Kidney epithelial cell (primary cell): ENCODE results near the gene SPP2. TPM values are rescaled to one million over a fixed set of nuclear protein-coding genes. Genes with fewer than 3 reads are reported as not detected.

ENCODE experiments used
- DNase-seq: peaks from one replicate; pipeline ENCODE4 v3.0.0-alpha.2; 2010; ENCODE audit warnings: low read depth
- H3K27me3 ChIP-seq: 2 replicates; pipeline ENCODE4 v1.6.0; 2011; ENCODE audit warnings: low read length; ENCODE audit not compliant: control insufficient read depth, insufficient read depth
- H3K36me3 ChIP-seq: 2 replicates; pipeline ENCODE4 v1.5.1; 2011; ENCODE audit warnings: low read length; ENCODE audit not compliant: control insufficient read depth, insufficient read depth
- H3K4me3 ChIP-seq: 2 replicates; pipeline ENCODE4 v1.5.1; 2011; ENCODE audit warnings: low read depth, mild to moderate bottlenecking, control low read depth, low read length
- total RNA-seq: library from RNA; depleted of rRNA; stranded (reverse); fragments of >200 nt; gene quantifications from 2 replicates; pipeline ENCODE4 v1.2.3, GENCODE V29; 2015
- TF ChIP-seq, protein P1 (sequence below): IDR thresholded peaks from 2 replicates; pipeline ENCODE4 v1.5.1; 2011; ENCODE audit warnings: mild to moderate bottlenecking, moderate library complexity, low read length, control low read depth, inconsistent platforms; ENCODE audit not compliant: insufficient read depth, poor library complexity, severe bottlenecking

The SPP2 gene
- total RNA-seq, 1 donor from 2014 or later: not detected

DNA sequence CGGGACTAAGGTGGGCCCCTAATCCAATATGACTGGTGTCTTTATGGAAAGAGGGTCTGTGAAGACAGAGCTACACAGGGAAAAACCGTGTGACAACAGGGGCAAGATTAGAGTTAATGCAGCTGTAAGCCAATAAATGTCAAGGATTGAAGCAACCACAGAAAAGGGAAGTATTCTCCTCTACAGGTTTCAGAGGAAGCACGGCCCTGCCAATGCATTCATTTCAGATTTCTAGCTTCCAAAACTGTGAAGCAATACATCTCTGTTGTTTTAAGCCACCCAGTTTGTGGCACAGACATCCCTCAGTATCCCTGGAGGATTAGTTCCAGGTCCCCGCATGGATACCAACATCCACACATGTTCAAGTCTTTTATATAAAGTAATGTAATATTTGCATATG is 48.8 kb downstream of the SPP2 start:
- DNase-seq: no peak
- H3K27me3 ChIP-seq: no peaks in the 10 kb centered on the region
- TF ChIP-seq, protein P1, sequence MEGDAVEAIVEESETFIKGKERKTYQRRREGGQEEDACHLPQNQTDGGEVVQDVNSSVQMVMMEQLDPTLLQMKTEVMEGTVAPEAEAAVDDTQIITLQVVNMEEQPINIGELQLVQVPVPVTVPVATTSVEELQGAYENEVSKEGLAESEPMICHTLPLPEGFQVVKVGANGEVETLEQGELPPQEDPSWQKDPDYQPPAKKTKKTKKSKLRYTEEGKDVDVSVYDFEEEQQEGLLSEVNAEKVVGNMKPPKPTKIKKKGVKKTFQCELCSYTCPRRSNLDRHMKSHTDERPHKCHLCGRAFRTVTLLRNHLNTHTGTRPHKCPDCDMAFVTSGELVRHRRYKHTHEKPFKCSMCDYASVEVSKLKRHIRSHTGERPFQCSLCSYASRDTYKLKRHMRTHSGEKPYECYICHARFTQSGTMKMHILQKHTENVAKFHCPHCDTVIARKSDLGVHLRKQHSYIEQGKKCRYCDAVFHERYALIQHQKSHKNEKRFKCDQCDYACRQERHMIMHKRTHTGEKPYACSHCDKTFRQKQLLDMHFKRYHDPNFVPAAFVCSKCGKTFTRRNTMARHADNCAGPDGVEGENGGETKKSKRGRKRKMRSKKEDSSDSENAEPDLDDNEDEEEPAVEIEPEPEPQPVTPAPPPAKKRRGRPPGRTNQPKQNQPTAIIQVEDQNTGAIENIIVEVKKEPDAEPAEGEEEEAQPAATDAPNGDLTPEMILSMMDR: no peak

DNA sequence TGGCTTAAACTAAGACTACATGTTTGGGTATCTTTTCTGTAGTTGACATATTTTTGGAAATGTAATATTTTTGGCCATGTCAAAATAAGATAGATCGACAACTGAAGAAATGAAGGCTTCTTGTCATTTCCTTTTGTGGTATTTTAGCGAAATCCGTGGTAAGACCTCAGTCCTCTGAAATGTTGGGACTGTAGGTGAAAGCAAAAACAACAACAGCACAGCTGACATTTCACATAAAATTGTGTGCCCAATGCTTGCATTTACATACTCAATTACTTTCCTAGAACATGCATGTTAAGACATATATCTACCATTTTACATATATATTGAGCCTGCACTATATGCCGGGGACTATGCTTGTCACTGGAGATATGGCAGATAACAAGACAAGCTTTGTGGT is 50.2 kb downstream of the SPP2 start:
- TF ChIP-seq, protein P1: no peak

More for the DNA sequence above, 48.8 kb downstream of the SPP2 start:
- Histone ChIP-seq H3K36me3 (no peaks in the 10 kb centered on the region), H3K4me3 (no peak overlapping the region)

DNA sequence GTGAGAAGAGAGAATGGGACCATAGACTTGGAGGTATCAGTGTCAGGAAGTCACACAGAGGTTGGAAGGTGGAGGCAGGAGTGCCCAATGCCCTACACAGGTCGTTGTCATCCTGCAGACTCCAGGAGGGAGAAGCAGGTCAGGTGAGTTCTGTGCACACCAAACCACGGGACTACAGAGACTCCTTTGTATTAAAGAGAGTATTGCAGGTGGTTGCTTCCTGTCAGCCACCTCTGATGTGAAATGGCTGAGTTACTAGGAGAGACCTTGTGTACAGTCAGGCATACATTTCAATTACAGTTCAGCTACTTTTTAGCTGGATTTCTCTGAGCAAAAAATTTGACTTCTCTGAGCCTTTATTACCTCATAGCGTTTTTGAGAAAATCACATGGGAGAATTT is 51.6 kb downstream of the SPP2 start:
- H3K36me3 ChIP-seq: no peaks in the 10 kb centered on the region
- no peak for DNase-seq
- no peaks in the 10 kb centered on the region for H3K27me3 ChIP-seq
- TF ChIP-seq, protein P1: no peak
- H3K4me3 ChIP-seq: no peak overlapping the region

More for the DNA sequence above, 50.2 kb downstream of the SPP2 start:
- no peaks in the 10 kb centered on the region for H3K27me3 ChIP-seq
- no peak for DNase-seq
- no peak overlapping the region for H3K4me3 ChIP-seq
- H3K36me3 ChIP-seq: no peaks in the 10 kb centered on the region

DNA sequence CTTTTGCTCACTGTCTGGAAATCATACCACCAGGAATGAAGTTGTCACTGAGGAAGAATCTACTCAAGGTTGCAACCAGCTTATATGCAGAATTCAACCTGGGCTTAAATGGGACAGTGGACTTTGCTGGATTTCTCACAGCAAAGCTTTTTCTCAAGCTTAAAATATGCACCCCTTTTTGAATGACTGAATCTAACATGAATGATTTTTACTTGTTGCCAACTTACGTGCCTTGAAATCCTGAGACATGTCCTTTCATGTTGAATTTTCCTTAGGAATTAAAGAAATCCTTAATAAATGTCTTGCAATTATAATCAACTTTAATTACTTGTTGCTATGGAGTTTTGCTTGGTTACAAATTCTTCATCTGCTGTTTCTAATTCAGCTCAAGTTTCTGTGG is 57.4 kb downstream of the SPP2 start:
- no peaks in the 10 kb centered on the region for H3K27me3 ChIP-seq
- TF ChIP-seq, protein P1: no peak
- no peaks in the 10 kb centered on the region for H3K36me3 ChIP-seq
- DNase-seq: no peak
- H3K4me3 ChIP-seq: no peak overlapping the region

DNA sequence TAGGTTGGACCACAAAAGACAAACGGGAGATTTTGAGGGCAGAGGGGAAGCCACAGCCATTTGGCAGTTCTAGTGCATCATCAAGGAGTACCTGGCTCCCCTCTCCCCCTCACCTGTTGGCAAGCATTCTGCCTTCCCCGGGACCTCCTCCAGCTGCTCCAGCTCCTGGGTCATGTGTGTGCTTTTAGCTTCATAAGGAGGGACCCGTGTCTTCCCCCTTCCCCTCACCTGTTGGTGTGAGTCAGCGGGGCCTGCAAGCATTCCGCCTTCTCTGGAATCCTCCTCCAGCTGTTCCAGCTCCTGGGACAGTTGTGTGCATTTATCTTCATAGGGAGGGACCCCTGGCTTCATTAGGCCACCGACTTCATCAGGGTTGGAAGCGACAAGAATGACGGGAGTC is 58.8 kb downstream of the SPP2 start:
- Histone ChIP-seq H3K4me3 (no peak overlapping the region), H3K27me3 (no peaks in the 10 kb centered on the region), H3K36me3 (no peaks in the 10 kb centered on the region)
- no peak for DNase-seq
- TF ChIP-seq, protein P1: no peak

DNA sequence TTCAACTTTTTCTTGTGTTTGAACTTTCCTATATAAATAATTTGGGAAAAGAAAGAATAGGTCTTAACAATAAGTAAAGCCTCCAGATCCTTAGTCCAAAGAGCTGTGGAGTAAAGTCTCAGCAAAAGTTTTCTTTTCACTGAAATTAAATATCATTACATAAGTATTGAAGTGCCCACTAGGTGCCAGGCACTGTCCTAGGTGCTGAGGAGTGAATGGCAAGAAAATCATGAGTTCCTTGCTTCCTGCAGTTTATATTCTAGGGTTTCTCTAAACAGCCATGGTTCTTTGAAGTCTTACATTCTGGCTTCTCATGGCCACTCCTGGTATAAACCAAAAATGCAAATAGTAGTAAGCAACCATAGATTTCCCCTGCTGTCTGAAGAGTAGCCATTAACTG is 59.7 kb downstream of the SPP2 start:
- Histone ChIP-seq H3K27me3 (no peaks in the 10 kb centered on the region), H3K36me3 (no peaks in the 10 kb centered on the region), H3K4me3 (no peak overlapping the region)
- DNase-seq: no peak
- TF ChIP-seq, protein P1: no peak
